ENCODE results near the gene NFIC.
A peak's percentile ranks its signal among the peaks of the same experiment; 100 is the strongest.
"Not testable (repeated sequence)": the region's sequence is repeated elsewhere in the genome, so short reads cannot be mapped to it uniquely, and the experiment has no call there.

Gene NFIC

DNA sequence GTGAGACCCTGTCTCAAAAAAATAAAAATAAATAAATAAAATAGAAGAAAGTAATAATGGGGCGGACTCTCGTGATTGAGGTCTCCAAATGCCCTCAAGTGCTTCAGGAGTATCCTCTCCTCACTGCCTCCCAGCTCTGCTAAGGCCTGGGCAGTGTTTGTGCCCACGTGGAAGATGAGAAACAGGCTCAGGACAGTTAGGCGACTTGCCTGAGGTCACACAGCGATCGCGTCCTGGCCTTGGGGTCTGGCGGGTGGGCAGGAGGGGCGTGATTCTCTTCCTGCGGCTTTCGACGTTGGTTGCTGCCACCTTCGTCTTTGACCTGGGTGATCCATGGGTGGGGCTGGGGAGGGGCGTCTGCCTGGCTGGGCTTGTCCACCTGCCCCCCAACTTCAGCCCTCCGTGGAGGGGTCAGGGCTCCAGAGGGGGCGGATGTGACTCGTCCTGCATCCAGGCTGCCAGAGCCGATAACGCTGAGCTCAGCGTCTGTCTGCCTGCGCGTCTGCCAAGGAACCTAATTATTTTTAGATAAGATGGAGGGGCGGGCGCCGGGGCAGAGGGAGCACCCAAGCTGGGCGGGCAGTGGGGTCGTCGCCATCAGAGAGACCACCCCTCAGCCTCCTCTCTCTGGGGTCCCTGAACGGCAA, 56.9 kb downstream of the NFIC start:
- no peak for DNase-seq (ENCODE audit: low spot score)

DNA sequence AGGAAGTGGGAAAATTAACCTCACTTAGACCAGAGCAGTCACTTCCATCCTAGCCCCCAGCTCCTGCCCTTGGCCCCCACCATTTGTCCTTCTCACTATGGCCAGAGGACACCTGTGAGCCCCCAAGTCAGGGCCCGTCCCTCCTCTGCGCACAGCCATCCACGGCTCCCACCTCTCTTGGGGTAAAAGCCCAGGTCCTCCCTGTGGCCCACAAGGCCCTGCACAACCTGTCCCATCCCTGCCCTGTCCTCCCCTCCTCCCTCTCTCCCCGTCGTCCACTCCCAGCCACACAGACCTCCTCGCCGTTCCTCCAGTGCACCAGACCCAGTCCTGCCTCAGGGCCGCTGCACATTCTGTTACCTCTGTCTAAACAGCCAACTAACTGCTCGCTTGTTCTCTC, 60.0 kb downstream of the NFIC start:
- DNase-seq (ENCODE audit: low spot score), result no peak

DNA sequence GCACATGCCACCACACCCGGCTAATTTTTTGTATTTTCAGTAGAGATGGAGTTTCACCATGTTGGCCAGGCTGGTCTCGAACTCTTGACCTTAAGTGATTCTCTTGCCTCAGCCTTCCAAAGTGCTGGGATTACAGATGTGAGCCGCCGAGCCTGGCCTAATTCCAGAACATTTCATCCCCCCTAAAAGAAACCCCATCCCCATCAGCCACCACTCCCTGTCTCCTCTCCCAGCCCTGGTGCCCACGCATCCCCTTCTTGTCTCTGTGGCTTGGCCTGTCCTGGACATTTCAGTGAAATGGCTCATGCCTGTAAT, 63.9 kb downstream of the NFIC start:
- not testable (repeated sequence) for DNase-seq (ENCODE audit: low spot score)

DNA sequence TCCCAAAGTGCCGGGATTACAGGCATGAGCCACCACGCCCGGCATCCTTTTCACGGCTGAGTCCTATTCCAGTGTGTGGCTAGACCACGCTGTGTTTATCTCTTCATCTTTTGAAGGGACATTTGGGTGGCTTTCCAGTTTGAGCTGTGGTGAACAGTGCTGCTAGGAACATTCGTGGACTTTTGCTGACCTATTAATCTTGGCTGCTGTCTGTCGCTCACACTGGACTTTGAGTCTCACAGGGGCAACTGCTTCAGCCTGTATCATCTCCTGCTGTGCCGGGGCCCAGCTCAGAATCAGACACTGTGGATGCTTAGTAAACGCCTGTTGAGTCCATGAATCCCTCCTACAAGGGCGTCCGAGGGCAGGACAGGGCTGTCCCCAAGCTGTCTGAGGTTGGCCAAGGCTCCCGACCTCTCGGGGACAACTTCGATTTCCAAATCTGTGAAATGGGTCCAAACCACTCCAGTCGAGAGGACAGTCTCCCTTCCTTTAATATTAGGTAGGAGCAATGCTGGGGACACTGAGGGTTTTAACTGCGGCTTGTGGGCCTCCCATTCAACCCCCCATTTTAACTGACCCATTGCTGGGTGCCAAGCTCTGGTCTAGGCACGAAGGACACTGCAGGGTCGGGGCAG, 65.5 kb downstream of the NFIC start:
- no peak for DNase-seq (ENCODE audit: low spot score)

DNA sequence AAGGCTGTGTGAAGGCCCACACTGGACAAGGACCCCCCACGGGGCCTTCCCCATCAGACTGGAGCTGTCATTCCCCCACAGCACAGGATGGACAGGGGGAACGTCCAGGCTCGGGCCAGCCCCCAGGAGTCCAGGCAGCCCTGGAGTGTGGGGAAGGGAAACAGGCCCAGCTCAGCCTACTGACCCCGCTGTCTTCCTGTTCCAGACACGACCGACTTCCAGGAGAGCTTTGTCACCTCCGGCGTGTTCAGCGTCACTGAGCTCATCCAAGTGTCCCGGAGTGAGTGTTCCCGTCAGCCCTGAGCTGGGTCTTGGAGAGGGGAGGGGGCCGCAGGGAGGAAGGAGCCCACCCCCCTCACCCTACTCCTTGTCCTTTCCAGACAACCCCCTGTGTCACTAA, 66.9 kb downstream of the NFIC start:
- DNase-seq (ENCODE audit: low spot score), result no peak

- no peak for DNase-seq (ENCODE audit: low spot score)
Measured at GRCh38 chr19:3433805-3434540, 67.6 kb downstream of the NFIC start.

DNA sequence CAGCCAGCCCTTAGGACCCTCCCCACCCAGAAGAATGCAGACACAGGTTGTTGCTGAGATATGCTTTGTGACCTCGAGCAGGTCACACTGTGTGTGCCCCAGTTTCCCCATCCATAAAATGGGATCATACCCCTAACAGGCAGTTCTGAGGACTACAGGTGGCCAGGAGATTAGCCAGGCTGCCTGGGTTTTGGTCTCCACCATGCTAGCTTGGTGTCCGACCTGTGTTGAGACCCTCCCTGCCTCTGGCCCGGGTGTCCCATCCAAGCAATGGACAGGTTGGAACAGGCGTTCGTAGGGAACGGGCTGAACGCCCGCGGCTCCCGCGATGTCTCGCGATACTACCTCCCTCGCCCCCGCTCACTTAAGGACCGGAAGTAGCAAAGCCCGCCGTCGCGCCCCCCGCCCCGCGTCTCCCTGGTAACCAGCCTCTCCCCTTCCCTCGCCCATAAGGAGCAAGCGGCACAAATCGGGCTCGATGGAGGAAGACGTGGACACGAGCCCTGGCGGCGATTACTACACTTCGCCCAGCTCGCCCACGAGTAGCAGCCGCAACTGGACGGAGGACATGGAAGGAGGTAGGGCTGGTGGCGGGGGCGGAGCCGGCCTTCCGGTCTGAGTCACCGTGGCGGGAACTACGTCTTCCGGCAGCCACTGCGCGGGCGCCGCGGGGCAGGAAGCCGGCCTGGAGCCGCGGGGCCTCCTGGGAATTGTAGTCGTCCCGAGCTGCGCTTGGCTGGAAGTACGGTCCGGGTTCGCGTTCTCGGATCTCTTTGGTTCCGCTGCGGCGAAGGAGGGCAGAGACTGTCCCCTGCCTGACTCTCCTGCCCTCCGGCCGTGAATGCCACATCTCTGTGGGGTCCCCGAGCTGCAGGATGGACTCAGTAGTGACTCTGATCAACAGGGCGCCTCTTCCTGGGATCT, 68.5 kb downstream of the NFIC start:
- DNase-seq (ENCODE audit: low spot score), result peak; percentile 86

GRCh38 chr19:3440082-3440481, 73.7 kb downstream of the NFIC start:
- DNase-seq (ENCODE audit: low spot score), result no peak

GRCh38 chr19:3441089-3441985, 75.0 kb downstream of the NFIC start:
- no peak for DNase-seq (ENCODE audit: low spot score)

- DNase-seq (ENCODE audit: low spot score), result no peak
Measured at GRCh38 chr19:3441986-3442329, 75.6 kb downstream of the NFIC start.

DNA sequence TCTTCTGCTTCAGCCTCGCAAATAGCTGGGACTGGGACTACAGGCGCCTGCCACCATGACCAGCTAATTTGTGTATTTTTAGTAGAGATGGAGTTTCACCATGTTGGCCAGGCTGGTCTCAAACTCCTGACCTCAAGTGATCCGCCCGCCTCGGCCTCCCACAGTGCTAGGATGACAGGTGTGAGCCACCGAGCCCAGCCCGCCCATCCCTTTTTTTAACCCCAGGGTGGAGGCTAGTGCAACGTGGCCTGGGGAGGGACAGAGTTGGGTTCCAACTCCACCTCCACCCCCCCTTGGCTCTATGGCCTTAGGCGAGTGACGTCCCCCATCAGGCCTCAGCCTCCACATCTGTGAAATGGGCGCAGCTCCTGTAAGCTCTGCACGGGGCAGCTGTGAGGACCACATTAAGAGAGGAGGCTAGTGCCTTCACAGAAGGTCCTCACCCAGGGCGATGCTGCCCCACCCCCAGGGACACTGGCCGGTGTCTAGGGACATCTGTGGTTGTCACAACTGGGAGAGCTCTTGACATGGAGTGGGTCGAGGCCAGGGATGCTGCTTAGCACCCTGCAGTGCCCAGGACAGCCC, 76.2 kb downstream of the NFIC start:
- no peak for DNase-seq (ENCODE audit: low spot score)

GRCh38 chr19:3443840-3444694, 77.7 kb downstream of the NFIC start:
- DNase-seq (ENCODE audit: low spot score), result no peak

DNA sequence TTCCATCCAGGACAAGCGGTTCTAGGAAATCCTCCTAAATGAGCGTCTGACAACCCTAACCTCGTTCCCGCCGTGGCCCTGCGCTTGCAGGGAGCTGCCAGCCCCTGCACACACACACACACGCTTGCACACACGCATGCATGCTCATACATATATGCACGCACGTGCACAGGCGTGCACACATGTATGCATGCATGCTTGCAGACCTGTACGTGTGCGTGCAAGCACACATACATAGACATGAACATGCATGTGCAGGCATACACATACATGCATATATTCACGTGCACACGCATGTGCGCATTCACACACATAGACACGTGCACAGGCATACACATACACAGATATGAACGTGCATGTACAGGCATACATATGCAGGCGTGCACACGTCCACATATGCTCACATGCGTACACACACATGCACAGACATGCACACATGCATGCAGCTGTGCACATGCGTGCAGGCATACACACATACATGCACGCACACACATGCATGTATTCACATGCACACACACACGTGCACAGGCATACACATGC, 78.4 kb downstream of the NFIC start:
- DNase-seq (ENCODE audit: low spot score), result no peak

GRCh38 chr19:3446657-3447056, 80.3 kb downstream of the NFIC start:
- not testable (repeated sequence) for DNase-seq (ENCODE audit: low spot score)

DNA sequence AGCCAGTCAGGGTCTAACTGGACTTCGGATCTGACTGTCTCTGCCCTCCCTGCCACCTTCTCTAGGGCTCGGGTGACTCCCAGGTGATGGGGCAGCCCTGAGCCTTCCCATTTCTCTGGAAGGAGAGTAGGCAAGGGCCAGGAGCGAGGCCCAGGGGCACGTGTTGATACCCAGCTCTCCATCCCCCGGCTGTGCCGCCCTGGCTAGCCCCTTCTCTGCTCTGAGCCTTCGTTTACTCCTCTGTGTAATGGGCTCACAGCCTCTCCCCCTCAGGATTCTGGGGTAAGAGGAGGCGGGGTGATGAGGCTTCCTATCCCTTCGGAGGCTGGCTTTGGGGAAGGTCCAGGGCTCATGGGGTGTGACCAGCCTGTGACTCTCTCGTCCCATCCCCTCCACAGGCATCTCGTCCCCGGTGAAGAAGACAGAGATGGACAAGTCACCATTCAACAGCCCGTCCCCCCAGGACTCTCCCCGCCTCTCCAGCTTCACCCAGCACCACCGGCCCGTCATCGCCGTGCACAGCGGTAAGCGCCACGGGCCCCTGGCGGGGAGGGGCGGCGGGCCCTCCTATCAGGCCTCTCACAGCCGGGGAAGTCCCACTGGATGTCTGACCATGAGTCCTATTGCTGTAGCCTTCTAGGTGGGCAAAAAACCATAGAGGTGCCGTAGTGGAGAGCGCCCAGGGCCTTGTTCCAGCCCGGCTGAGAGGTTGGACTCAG, 82.4 kb downstream of the NFIC start:
- no peak for DNase-seq (ENCODE audit: low spot score)

DNA sequence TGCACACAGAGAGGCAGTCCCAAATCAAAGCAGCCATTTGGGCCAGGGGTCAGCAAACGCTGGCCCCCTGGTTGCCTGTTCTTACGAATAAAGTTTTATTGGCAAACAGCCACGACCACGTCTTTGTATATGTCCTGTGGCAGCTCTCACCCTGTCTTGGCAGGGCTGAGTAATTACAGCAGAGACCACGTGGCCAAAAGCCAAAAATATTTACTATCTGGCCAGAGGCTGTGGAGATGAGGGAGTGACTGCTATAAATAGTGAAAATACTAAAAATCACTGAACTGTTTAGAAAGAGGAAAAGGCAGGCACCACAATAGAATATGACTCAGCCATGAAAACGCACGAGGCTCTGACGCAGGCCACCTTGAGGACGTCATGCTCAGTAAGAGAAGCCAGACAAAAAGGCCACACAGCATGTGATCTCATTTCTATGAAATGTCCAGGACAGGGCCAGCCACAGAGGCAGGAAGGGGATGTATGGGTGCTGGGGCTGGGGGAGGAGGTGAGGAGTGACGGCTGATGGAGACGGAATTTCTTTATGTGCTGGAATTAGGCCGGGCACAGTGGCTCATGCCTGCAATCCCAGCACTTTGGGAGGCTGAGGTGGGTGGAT, 84.5 kb downstream of the NFIC start:
- DNase-seq (ENCODE audit: low spot score), result peak; percentile 54

- DNase-seq (ENCODE audit: low spot score), result no peak
Measured at GRCh38 chr19:3451451-3451866, 85.1 kb downstream of the NFIC start.

DNA sequence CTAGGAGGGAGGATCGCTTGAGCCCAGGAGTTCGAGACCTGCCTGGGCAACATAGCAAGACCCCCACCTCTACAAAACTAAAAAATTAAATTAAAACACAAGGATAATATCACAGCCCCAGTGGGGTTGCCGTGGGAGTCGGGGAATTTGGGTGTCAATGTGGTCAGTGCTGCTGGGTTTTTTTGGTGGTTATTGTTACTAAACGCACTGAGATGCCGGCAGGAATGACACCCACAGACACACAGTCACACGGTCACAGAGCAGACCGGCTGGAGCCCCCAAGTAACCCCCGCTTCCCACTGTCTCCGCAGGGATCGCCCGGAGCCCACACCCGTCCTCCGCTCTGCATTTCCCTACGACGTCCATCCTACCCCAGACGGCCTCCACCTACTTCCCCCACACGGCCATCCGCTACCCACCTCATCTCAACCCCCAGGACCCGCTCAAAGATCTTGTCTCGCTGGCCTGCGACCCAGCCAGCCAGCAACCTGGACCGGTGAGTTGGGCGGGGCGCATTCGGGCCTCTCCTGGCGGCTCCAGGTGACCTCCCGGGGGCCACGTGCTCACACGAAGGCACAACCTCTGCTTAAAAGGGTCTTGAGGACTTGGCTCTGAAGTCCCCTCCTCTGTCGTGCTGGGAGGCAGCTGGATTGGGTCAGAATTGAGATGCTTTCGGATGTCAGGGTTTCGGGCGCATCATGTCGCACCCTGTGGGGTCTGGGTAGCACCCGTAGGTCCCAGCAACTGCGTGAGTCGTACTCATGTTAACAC, 86.0 kb downstream of the NFIC start:
- no peak for DNase-seq (ENCODE audit: low spot score)
